Omental fat pad (tissue), 4 donors: ENCODE measurements around the gene RBFOX2. TPM values are rescaled to one million over a fixed set of nuclear protein-coding genes. Genes with fewer than 3 reads are reported as not detected.

ENCODE experiments used
- ATAC-seq: fragments of 150-250 bp; one replicate; pipeline ENCODE4 v1.9.1; 2016; ENCODE audit warnings: mild to moderate bottlenecking, moderate library complexity; ENCODE audit not compliant: low FRiP score
- DNase-seq: peaks from one replicate; pipeline ENCODE4 v3.0.0-alpha.2; 2019; ENCODE audit warnings: low spot score
- CTCF ChIP-seq, 3 donors: fragments of 450-650 bp; IDR thresholded peaks; one replicate each; pipeline ENCODE4 v1.5.1; 2016 to 2017; ENCODE audit warnings: antibody characterized with exemption in 3 of 3, mild to moderate bottlenecking in 3 of 3, moderate library complexity in 2 of 3
- total RNA-seq, 4 donors: library from RNA; depleted of rRNA; stranded (reverse); fragments of >200 nt; gene quantifications; one replicate each; pipeline ENCODE4 v1.1.0, GENCODE V29; 2016

Gene RBFOX2
- total RNA-seq, 4 donors from 2014 or later = 41.2 to 80.7 (median 60.1) TPM

GRCh38 chr22:35841907-35842518 is 186.6 kb downstream of the RBFOX2 start:
- DNase-seq (no peak), ATAC-seq (no peak)
- no peak for TF ChIP-seq CTCF (IDR thresholded peaks at IDR 0.05)

- peak; percentile 91 for ATAC-seq
Observed at GRCh38 chr22:35840302-35840739, 188.3 kb downstream of the RBFOX2 start.

GRCh38 chr22:35839841-35840301 is 188.8 kb downstream of the RBFOX2 start:
- no peak for TF ChIP-seq CTCF (IDR thresholded peaks at IDR 0.05)
- ATAC-seq (no peak), DNase-seq (no peak)

More at GRCh38 chr22:35840302-35840739, 188.3 kb downstream of the RBFOX2 start:
- peak; percentile 60 for DNase-seq
- TF ChIP-seq CTCF (IDR thresholded peaks at IDR 0.05) = no peak

- DNase-seq (no peak), ATAC-seq (peak; percentile 50)
- no peak for TF ChIP-seq CTCF (IDR thresholded peaks at IDR 0.05)
Observed at GRCh38 chr22:35838855-35839576, 189.6 kb downstream of the RBFOX2 start.

- TF ChIP-seq CTCF (IDR thresholded peaks at IDR 0.05) = no peak
- DNase-seq (no peak), ATAC-seq (no peak)
Observed at GRCh38 chr22:35837101-35837727, 191.4 kb downstream of the RBFOX2 start.

- ATAC-seq (peak; percentile 65), DNase-seq (no peak)
- TF ChIP-seq CTCF (IDR thresholded peaks at IDR 0.05) = no peak
Observed at GRCh38 chr22:35835998-35836691, 192.5 kb downstream of the RBFOX2 start.
